K562 (cell line): ENCODE data around the gene MMS19. TPM values are rescaled to one million over a fixed set of nuclear protein-coding genes. Genes with fewer than 3 reads are reported as not detected.

Experiments used
- ATAC-seq: fragments of 200-7000 bp; cut with Tn5 transposase; 3 replicates; pipeline ENCODE4 v1.9.1; 2020; ENCODE audit warnings: moderate library complexity
- BruUV-seq: library from RNA; stranded (reverse); fragments of 400-500 nt; replicated peaks from 2 replicates; lab custom pipeline; 2021; lab: Mats Ljungman, UMichigan
- CTCF ChIA-PET: fragments of 300-600 bp; formaldehyde crosslinking; extraction: SDS; loops from one replicate; lab custom pipeline; 2021; ENCODE audit warnings: low intra/inter-chr PET ratio; lab: Yijun Ruan, JAX
- POLR2A ChIA-PET: fragments of 300-600, 350-650 bp; sonication (Branson Sonifier 250); formaldehyde crosslinking; extraction: SDS; loops from one replicate; lab custom pipeline; 2021; ENCODE audit warnings: antibody characterized with exemption, inconsistent platforms; lab: Yijun Ruan, JAX
- DNase-seq, 4 experiments: peaks; one replicate each; pipeline versions ENCODE4 v3.0.0 to v3.0.0-alpha.2; 2011 to 2018; ENCODE audit warnings: low spot score in 3 of 4, mixed read lengths in 3 of 4; ENCODE audit errors: extremely low read depth in 1 of 4
- FAIRE-seq: peaks from 2 replicates; lab custom pipeline; 2011; peaks lifted over from hg19 to GRCh38; lab: Jason Lieb, UNC
- H2AFZ ChIP-seq: 2 replicates; pipeline ENCODE4 v1.6.0; 2011; ENCODE audit warnings: low read depth, low read length, control low read depth, inconsistent platforms
- H3K27ac ChIP-seq: fragments of 200-600 bp; 3 replicates; pipeline ENCODE4 v1.8.0; 2011; ENCODE audit warnings: low read depth, mild to moderate bottlenecking, control low read depth, inconsistent platforms, low read length, moderate library complexity, mixed read lengths; ENCODE audit errors: extremely low read depth
- H3K27me3 ChIP-seq, 2 experiments: fragments of 300-600 bp in 1 of 2; 2 replicates in 1 of 2; 3 replicates in 1 of 2; pipeline versions ENCODE4 v1.6.0 to v1.8.0; 2011; ENCODE audit warnings: inconsistent platforms in 2 of 2, low read length in 2 of 2, mild to moderate bottlenecking in 1 of 2, mixed read lengths in 1 of 2, moderate library complexity in 1 of 2; ENCODE audit not compliant: control insufficient read depth in 2 of 2, insufficient read depth in 2 of 2
- H3K36me3 ChIP-seq: fragments of 300-600 bp; 3 replicates; pipeline ENCODE4 v1.8.0; 2011; ENCODE audit warnings: mild to moderate bottlenecking, low read length, inconsistent platforms; ENCODE audit not compliant: control insufficient read depth, insufficient read depth
- H3K4me1 ChIP-seq, 2 experiments: fragments of 200-600 bp in 1 of 2; replicated peaks in 1 of 2; 2 replicates in 1 of 2; 3 replicates in 1 of 2; pipeline versions ENCODE4 v1.5.1 to v1.8.0; 2011; ENCODE audit warnings: inconsistent platforms in 2 of 2, low read length in 2 of 2, mild to moderate bottlenecking in 1 of 2, mixed read lengths in 1 of 2, moderate library complexity in 1 of 2; ENCODE audit not compliant: control insufficient read depth in 2 of 2, insufficient read depth in 2 of 2
- H3K4me2 ChIP-seq: 2 replicates; pipeline ENCODE4 v1.6.1; 2011; ENCODE audit warnings: low read length, control low read depth, inconsistent platforms, mixed read lengths; ENCODE audit not compliant: insufficient read depth
- H3K4me3 ChIP-seq: fragments of 200-600 bp; sonication (generic), shearing (Covaris generic); 2 replicates; pipeline ENCODE4 v1.5.1; 2016; ENCODE audit warnings: control low read depth, inconsistent platforms
- H3K79me2 ChIP-seq: fragments of 200-600 bp; 3 replicates; pipeline ENCODE4 v1.8.0; 2011; ENCODE audit warnings: low read length, inconsistent platforms; ENCODE audit not compliant: control insufficient read depth, insufficient read depth
- H3K9ac ChIP-seq, 2 experiments: 2 replicates each; pipeline versions ENCODE4 v1.6.0 to v1.6.1; 2011; ENCODE audit warnings: low read depth in 2 of 2, low read length in 2 of 2, control low read depth in 1 of 2, inconsistent platforms in 1 of 2, mild to moderate bottlenecking in 1 of 2, mixed read lengths in 1 of 2; ENCODE audit not compliant: insufficient read depth in 1 of 2
- H3K9me1 ChIP-seq: one replicate; pipeline ENCODE4 v1.6.0; 2011; ENCODE audit warnings: inconsistent platforms, mild to moderate bottlenecking, low read length, moderate library complexity; ENCODE audit not compliant: control insufficient read depth, insufficient read depth
- H3K9me3 ChIP-seq: replicated peaks from 2 replicates; pipeline ENCODE4 v1.5.1; 2011; ENCODE audit warnings: low read depth, low read length, inconsistent platforms; ENCODE audit not compliant: control insufficient read depth, insufficient read depth
- H4K20me1 ChIP-seq: replicated peaks from 2 replicates; pipeline ENCODE4 v1.6.1; 2011; ENCODE audit warnings: low read length, inconsistent platforms, mixed read lengths; ENCODE audit not compliant: control insufficient read depth, insufficient read depth
- DDX20 ChIP-seq: fragments of 450-650 bp; IDR thresholded peaks from 2 replicates; pipeline ENCODE4 v1.6.1; 2016; ENCODE audit warnings: missing genetic modification characterization, low read depth, mild to moderate bottlenecking, missing compliant biosample characterization, moderate library complexity
- ELF1 ChIP-seq: fragments of 200-800 bp; sonication (Bioruptor generic); IDR thresholded peaks from 2 replicates; pipeline ENCODE4 v1.6.1; 2016; ENCODE audit warnings: missing genetic modification characterization, missing compliant biosample characterization
- KAT7 ChIP-seq: sonication (generic); formaldehyde crosslinking; IDR thresholded peaks from 2 replicates; pipeline ENCODE4 v1.8.0; 2022; ENCODE audit warnings: missing genetic modification reagents, mild to moderate bottlenecking, borderline replicate concordance
- MCM7 ChIP-seq, 2 experiments: fragments of 450-650 bp; IDR thresholded peaks; 2 replicates each; pipeline ENCODE4 v1.6.1; 2016 to 2018
- RBBP5 ChIP-seq: fragments of 200-600 bp; sonication (generic); IDR thresholded peaks from 2 replicates; pipeline ENCODE4 v1.6.1; 2012; ENCODE audit warnings: borderline replicate concordance, mild to moderate bottlenecking, low read length, control low read depth, inconsistent platforms; ENCODE audit not compliant: insufficient read depth, poor library complexity, severe bottlenecking
- RREB1 ChIP-seq: fragments of 250-450 bp; sonication (Bioruptor Pico); IDR thresholded peaks from 2 replicates; pipeline ENCODE4 v1.4.0; 2020
- SIN3A ChIP-seq, 2 experiments: fragments of 150-350 bp in 1 of 2; IDR thresholded peaks; 2 replicates each; pipeline ENCODE4 v1.6.1; 2011 to 2016; ENCODE audit warnings: borderline replicate concordance in 2 of 2, low read depth in 2 of 2, low read length in 2 of 2, mild to moderate bottlenecking in 2 of 2, moderate library complexity in 2 of 2; ENCODE audit not compliant: control insufficient read depth in 1 of 2
- SREBF2 ChIP-seq: sonication (generic); formaldehyde crosslinking; IDR thresholded peaks from 2 replicates; pipeline ENCODE4 v1.4.0; 2020; ENCODE audit warnings: mild to moderate bottlenecking, missing genetic modification reagents
- TCFL5 ChIP-seq: fragments of 250-450 bp; sonication (Bioruptor Pico); conservative IDR thresholded peaks from 2 replicates; pipeline ENCODE4 v1.6.1; 2021; ENCODE audit warnings: mild to moderate bottlenecking, moderate library complexity, matching md5 sums
- ZNF197 ChIP-seq: fragments of 200-800 bp; sonication (Bioruptor generic); IDR thresholded peaks from 2 replicates; pipeline ENCODE4 v1.6.1; 2016; ENCODE audit warnings: low read depth, missing genetic modification characterization, missing compliant biosample characterization
- WGBS: fragments of 100-300 bp; shearing (Covaris generic); methylation state at CpG from one replicate; pipeline ENCODE4 v1.1.6; 2016; ENCODE audit warnings: low coverage, mixed read lengths; ENCODE audit not compliant: insufficient coverage; ENCODE audit errors: missing lambda C conversion rate; 5-methylcytosine and 5-hydroxymethylcytosine counted together
- in situ Hi-C: fragments of 300-500 bp; cut with MboI; formaldehyde crosslinking; loops from 4 replicates; pipeline ENCODE4 v1.15.0; 2018; ENCODE audit warnings: inconsistent platforms, mixed read lengths
- intact Hi-C: fragments of 100-400 bp; cut with micrococcal nuclease; formaldehyde crosslinking; loops from 2 replicates; pipeline ENCODE4 v1.14.2; 2022
- polyA plus RNA-seq, 8 experiments: library from polyadenylated mRNA; depleted of rRNA in 4 of 8; stranded (reverse) in 5 of 8; unstranded in 3 of 8; fragments of >200 nt; fragmentation: Nextera tagmentation in 2 of 8; fragmentation: Illumina TruSeq in 1 of 8; extraction: Ambion mirVana in 2 of 8; extraction: Trizol in 1 of 8; gene quantifications; 2 replicates each; pipeline versions ENCODE4 v1.2.1 to v1.2.3, GENCODE V29; 2011 to 2014; ENCODE audit warnings: inconsistent platforms in 1 of 8, missing spikeins in 1 of 8
- total RNA-seq, 7 experiments: library from RNA; depleted of rRNA in 6 of 7; stranded (reverse); fragments of >200 nt in 6 of 7; fragmentation: Illumina TruSeq in 2 of 7; extraction: Trizol in 2 of 7; gene quantifications; 2 replicates each; pipeline versions ENCODE4 v1.2.1 to v1.2.3, GENCODE V29; 2011 to 2021; ENCODE audit warnings: low replicate concordance in 1 of 7

The MMS19 gene
- total and polyA plus RNA-seq, 9 of the 15 experiments (the other 6 are each of a cell fraction or from before 2014, with no cell fraction given) = 40.1 to 110 (median 62.9) TPM

DNA sequence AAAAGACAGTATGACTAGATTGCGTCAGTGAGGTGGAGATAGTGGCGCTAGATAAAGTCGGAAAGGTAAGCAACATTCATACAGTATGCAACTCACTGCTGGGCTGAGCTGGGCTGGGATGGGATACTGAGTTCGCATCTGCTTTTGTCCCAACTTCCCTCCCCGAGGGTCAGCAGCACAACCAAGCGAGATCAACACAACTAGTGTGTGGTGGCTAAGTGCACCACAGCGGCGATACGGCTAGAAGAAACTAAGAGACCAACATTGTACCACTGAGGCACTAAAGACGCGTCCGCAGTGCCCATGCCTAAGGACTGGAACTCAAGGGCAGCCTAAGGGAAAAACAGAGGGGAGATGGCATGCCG, 52.9 kb downstream of the MMS19 start:
- TF ChIP-seq SREBF2 (CRISPR knock-in tag) = no peak
- TF ChIP-seq SIN3A (IDR thresholded peaks at IDR 0.05; ENCODE audit: borderline replicate concordance in 2 of 2, control insufficient read depth in 1 of 2, low read depth in 2 of 2, low read length in 2 of 2) = 0 out of 4 replicates have a peak, but pooled peaks of 1 of the 2 experiments have one; percentile 27
- TF ChIP-seq TCFL5 = no peak
- 0 out of 2 replicates have a peak, but pooled peaks have one; percentile 7 for TF ChIP-seq ELF1 (tag)
- no peak for TF ChIP-seq MCM7 (IDR thresholded peaks at IDR 0.05)
- no peak for TF ChIP-seq KAT7
- TF ChIP-seq RREB1 = no peak
- no peak for TF ChIP-seq RBBP5
- TF ChIP-seq DDX20 = no peak
- no peak for TF ChIP-seq ZNF197 (CRISPR knock-in tag)
- TF ChIP-seq, all 486 proteins: peak for 2
- Histone ChIP-seq H3K79me2 (peaks cover 41% of the 10 kb centered on the region), H2AFZ (peak overlapping the region; percentile 87), H3K9me3 (no peaks in the 10 kb centered on the region), H3K27me3 (no peaks in the 10 kb centered on the region), H3K9ac (peak overlapping the region; percentile 79 to 90), H3K27ac (peak overlapping the region; percentile 56), H3K4me1 (peaks cover 9 to 10% of the 10 kb centered on the region in 2 experiments; a peak in 3 of 5 replicates), H4K20me1 (no peaks in the 10 kb centered on the region), H3K4me3 (peak overlapping the region; percentile 94), H3K36me3 (peaks cover 29% of the 10 kb centered on the region; the same call in 2 of the 3 replicates), H3K9me1 (no peaks in the 10 kb centered on the region), H3K4me2 (peak overlapping the region; percentile 97)
- ATAC-seq (peak; percentile 7), FAIRE-seq (peak; percentile 78), DNase-seq (no peak)
- intact Hi-C loops (no loop called here), in situ Hi-C loops (no loop called here)
- BruUV-seq = TSS peak; percentile 70
- POLR2A ChIA-PET = interaction anchor here (0.9 to 1.7 kb wide), 2 partner anchors 9 to 17 kb away, joined by 3 to 4 read pairs; no protein-coding TSS in a partner anchor
- CTCF ChIA-PET = interaction anchor here (1.3 kb wide), 1 partner anchor 38 kb away, joined by 5 read pairs; no protein-coding TSS in a partner anchor
- 1% methylated on average over 13 of the region's 13 CpGs for WGBS
